HCT116 (cell line): ENCODE measurements around the gene NEO1. TPM values are rescaled to one million over a fixed set of nuclear protein-coding genes. Genes with fewer than 3 reads are reported as not detected.
A peak's percentile ranks its signal among the peaks of the same experiment; 100 is the strongest.

ENCODE experiments used
- ATAC-seq: fragments of 200-7000 bp; cut with Tn5 transposase; 2 replicates; pipeline ENCODE4 v1.9.1; 2020; ENCODE audit warnings: mild to moderate bottlenecking, moderate library complexity
- BruUV-seq: library from RNA; stranded (reverse); fragments of 400-500 nt; replicated peaks from 2 replicates; lab custom pipeline; 2021; lab: Mats Ljungman, UMichigan
- CTCF ChIA-PET: fragments of 300-600 bp; sonication (Branson Sonifier 250); formaldehyde crosslinking; loops from one replicate; lab custom pipeline; 2021; ENCODE audit warnings: antibody characterized with exemption; lab: Charles Lee
- POLR2A ChIA-PET: fragments of 300-600, 350-600 bp; sonication (Branson Sonifier 250); formaldehyde crosslinking; loops from one replicate; lab custom pipeline; 2021; ENCODE audit warnings: antibody characterized with exemption; lab: Charles Lee
- RAD21 ChIA-PET, 2 experiments: fragments of 300-600 bp; sonication (Branson Sonifier 250); formaldehyde crosslinking; loops; one replicate each; lab custom pipeline; 2023; ENCODE audit warnings: low total read pairs in 2 of 2; ENCODE audit not compliant: uncharacterized antibody in 2 of 2, unreplicated experiment in 2 of 2, low non-redundant PET in 1 of 2; lab: Charles Lee
- DNase-seq: peaks from one replicate; pipeline ENCODE4 v3.0.0-alpha.2; 2010; ENCODE audit warnings: low read depth, low spot score
- H2AFZ ChIP-seq: fragments of 200-600 bp; shearing (Covaris generic), sonication (generic); 2 replicates; pipeline ENCODE4 v1.6.1; 2017; ENCODE audit warnings: low read depth, mixed run types, mixed read lengths, antibody characterized with exemption, low read length; ENCODE audit not compliant: poor library complexity, severe bottlenecking
- H3K27ac ChIP-seq: 2 replicates; pipeline ENCODE4 v1.5.1; 2012; ENCODE audit warnings: low read depth, low read length
- H3K27me3 ChIP-seq: fragments of 200-600 bp; sonication (generic); 2 replicates; pipeline ENCODE4 v1.6.1; 2016; ENCODE audit warnings: mixed run types, low read length, mixed read lengths; ENCODE audit not compliant: insufficient read depth
- H3K36me3 ChIP-seq, 2 experiments: fragments of 200-500 bp in 1 of 2; fragments of 200-600 bp in 1 of 2; sonication (Bioruptor generic) in 1 of 2; sonication (generic) in 1 of 2; 2 replicates each; pipeline versions ENCODE4 v1.5.1 to v1.6.1; 2014 to 2016; ENCODE audit warnings: low read length in 2 of 2, inconsistent platforms in 1 of 2, mixed read lengths in 1 of 2, mixed run types in 1 of 2; ENCODE audit not compliant: insufficient read depth in 2 of 2, control insufficient read depth in 1 of 2
- H3K4me1 ChIP-seq, 2 experiments: fragments of 200-600 bp in 1 of 2; sonication (generic) in 1 of 2; 2 replicates each; pipeline versions ENCODE4 v1.5.1 to v1.6.1; 2012 to 2017; ENCODE audit warnings: low read length in 2 of 2, inconsistent platforms in 1 of 2, mild to moderate bottlenecking in 1 of 2, mixed read lengths in 1 of 2, mixed run types in 1 of 2, moderate library complexity in 1 of 2; ENCODE audit not compliant: insufficient read depth in 2 of 2, control insufficient read depth in 1 of 2
- H3K4me2 ChIP-seq: fragments of 200-600 bp; sonication (generic); 2 replicates; pipeline ENCODE4 v1.6.1; 2017; ENCODE audit warnings: mixed run types, low read length, mixed read lengths
- H3K4me3 ChIP-seq, 2 experiments: fragments of 200-600 bp in 1 of 2; sonication (generic) in 1 of 2; replicated peaks in 1 of 2; 2 replicates each; pipeline ENCODE4 v1.5.1; 2011 to 2016; ENCODE audit warnings: low read length in 2 of 2, control low read depth in 1 of 2, low read depth in 1 of 2, mild to moderate bottlenecking in 1 of 2, mixed read lengths in 1 of 2, mixed run types in 1 of 2
- H3K79me2 ChIP-seq: fragments of 200-600 bp; sonication (generic); 2 replicates; pipeline ENCODE4 v1.6.1; 2017; ENCODE audit warnings: mild to moderate bottlenecking, mixed run types, low read length, moderate library complexity, mixed read lengths; ENCODE audit not compliant: insufficient read depth
- H3K9ac ChIP-seq: fragments of 200-600 bp; sonication (generic); 2 replicates; pipeline ENCODE4 v1.6.1; 2016; ENCODE audit warnings: low read length, mixed read lengths
- H3K9me2 ChIP-seq: fragments of 200-600 bp; sonication (generic), shearing (Covaris generic); 2 replicates; pipeline ENCODE4 v1.6.1; 2017; ENCODE audit warnings: mixed run types, mild to moderate bottlenecking, moderate library complexity; ENCODE audit not compliant: insufficient read depth
- H3K9me3 ChIP-seq, 2 experiments: fragments of 200-500 bp in 1 of 2; fragments of 200-600 bp in 1 of 2; sonication (Bioruptor generic) in 1 of 2; sonication (generic) in 1 of 2; 2 replicates each; pipeline ENCODE4 v1.6.1; 2014 to 2017; ENCODE audit warnings: low read length in 2 of 2, mixed read lengths in 2 of 2, inconsistent platforms in 1 of 2, low read depth in 1 of 2, mild to moderate bottlenecking in 1 of 2, mixed run types in 1 of 2, moderate library complexity in 1 of 2; ENCODE audit not compliant: control insufficient read depth in 1 of 2, insufficient read depth in 1 of 2
- H4K20me1 ChIP-seq: fragments of 200-600 bp; sonication (generic), shearing (Covaris generic); 2 replicates; pipeline ENCODE4 v1.6.1; 2017; ENCODE audit warnings: mixed run types, mild to moderate bottlenecking, moderate library complexity; ENCODE audit not compliant: insufficient read depth
- CBX3 ChIP-seq: IDR thresholded peaks from 2 replicates; pipeline ENCODE4 v1.6.1; 2012; ENCODE audit warnings: low read depth
- CEBPB ChIP-seq: IDR thresholded peaks from 2 replicates; pipeline ENCODE4 v1.6.1; 2012; ENCODE audit warnings: low read depth
- FOSL1 ChIP-seq: IDR thresholded peaks from 2 replicates; pipeline ENCODE4 v1.6.1; 2012; ENCODE audit warnings: low read depth
- SIN3A ChIP-seq: IDR thresholded peaks from 2 replicates; pipeline ENCODE4 v1.6.1; 2012; ENCODE audit warnings: low read depth
- intact Hi-C: fragments of 100-400 bp; cut with micrococcal nuclease; formaldehyde crosslinking; loops from 2 replicates; pipeline ENCODE4 v1.10.0; 2022
- total RNA-seq: library from RNA; stranded (reverse); gene quantifications from one replicate; pipeline ENCODE4 v1.2.1, GENCODE V29; 2021; ENCODE audit not compliant: unreplicated experiment
- TF ChIP-seq, protein P1 (sequence below), 3 experiments: fragments of 200-600 bp in 1 of 3; sonication (generic) in 1 of 3; IDR thresholded peaks in 2 of 3; conservative IDR thresholded peaks in 1 of 3; 2 replicates each; pipeline ENCODE4 v1.5.1; 2012 to 2017; ENCODE audit warnings: low read depth in 2 of 3, low read length in 2 of 3, antibody characterized with exemption in 1 of 3, borderline replicate concordance in 1 of 3, control low read depth in 1 of 3, mild to moderate bottlenecking in 1 of 3, mixed read lengths in 1 of 3, mixed run types in 1 of 3, moderate library complexity in 1 of 3; ENCODE audit not compliant: insufficient read depth in 1 of 3

The NEO1 gene
- total RNA-seq, 1 experiment from 2014 or later = 30.0 TPM

DNA sequence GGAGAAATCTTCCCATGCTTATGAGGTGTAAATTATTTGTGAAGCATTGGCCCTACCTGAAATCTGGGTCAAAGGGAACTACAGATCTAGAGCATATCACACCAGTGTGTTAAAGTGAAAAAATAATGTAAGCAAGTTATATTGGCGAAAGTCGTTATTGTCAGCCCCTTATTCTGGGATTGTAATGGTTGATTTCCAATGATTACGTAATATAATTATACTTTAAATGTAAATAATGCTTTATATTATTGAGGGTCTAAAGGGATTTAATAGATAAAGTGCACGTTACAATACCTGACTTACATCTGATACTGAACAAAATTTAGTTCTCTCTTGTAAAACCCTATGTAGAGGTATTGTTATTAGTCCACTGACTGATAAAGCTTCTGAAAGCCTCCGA, 101.2 kb downstream of the NEO1 start:
- H3K9me3 ChIP-seq = peaks cover 0 to 4% of the 10 kb centered on the region in 2 experiments; a peak in 2 of 4 replicates
- ChIA-PET POLR2A (no interaction called here), CTCF (no interaction called here), RAD21 (no interaction called here)
- H3K9ac ChIP-seq = no peak overlapping the region
- DNase-seq (no peak), ATAC-seq (no peak)
- H3K4me1 ChIP-seq = no peaks in the 10 kb centered on the region
- H3K36me3 ChIP-seq = no peaks in the 10 kb centered on the region
- TF ChIP-seq FOSL1 (no peak), CBX3 (no peak), SIN3A (no peak), CEBPB (no peak)
- BruUV-seq = no TSS peak
- no peak overlapping the region for H3K27ac ChIP-seq
- no peaks in the 10 kb centered on the region for H4K20me1 ChIP-seq
- H3K4me2 ChIP-seq = no peak overlapping the region
- intact Hi-C loops = no loop called here
- H2AFZ ChIP-seq = no peak overlapping the region
- no peaks in the 10 kb centered on the region for H3K79me2 ChIP-seq
- H3K4me3 ChIP-seq = no peak overlapping the region
- H3K9me2 ChIP-seq = no peaks in the 10 kb centered on the region
- H3K27me3 ChIP-seq = no peaks in the 10 kb centered on the region

DNA sequence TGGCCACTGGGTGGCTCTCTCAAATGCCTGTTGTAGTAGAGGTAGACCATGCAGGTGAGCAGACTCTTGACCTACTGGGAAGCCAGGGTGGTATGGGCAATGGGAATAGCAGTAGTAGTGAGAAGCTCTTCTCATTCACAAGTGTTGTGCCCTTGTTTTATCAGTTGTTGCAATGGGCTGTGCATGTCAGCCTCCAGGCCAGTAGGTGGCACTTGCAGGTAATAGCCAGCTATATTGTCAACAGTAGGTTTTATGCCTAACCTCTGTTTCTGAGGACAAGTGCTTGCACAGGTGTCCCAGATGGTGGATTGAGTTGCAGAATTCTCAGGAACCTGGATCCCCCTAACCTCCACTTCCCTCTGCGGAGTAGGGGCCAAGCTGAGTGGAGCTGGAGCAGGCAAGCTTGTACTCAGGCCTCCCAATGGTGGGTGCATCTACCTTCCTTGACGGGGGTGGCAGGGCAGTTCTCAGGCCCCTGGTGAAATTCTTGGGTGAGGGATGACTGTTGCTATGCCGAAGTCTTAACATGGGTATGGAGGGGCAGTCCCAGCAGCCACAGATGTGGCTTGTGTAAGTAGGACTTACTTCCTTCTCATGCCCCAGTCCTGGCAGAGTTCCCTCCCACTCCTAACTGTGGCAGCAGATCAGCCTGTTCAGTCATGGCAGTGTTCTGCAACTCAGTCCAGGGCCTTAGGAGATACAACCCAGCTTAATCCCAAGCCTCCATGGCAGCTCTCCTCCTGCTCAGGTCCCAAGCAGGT, 104.3 kb downstream of the NEO1 start:
- no peak overlapping the region for H3K9ac ChIP-seq
- no peaks in the 10 kb centered on the region for H3K79me2 ChIP-seq
- H3K4me2 ChIP-seq = no peak overlapping the region
- ChIA-PET CTCF (no interaction called here), POLR2A (no interaction called here), RAD21 (no interaction called here)
- BruUV-seq = no TSS peak
- H3K27me3 ChIP-seq = no peaks in the 10 kb centered on the region
- peaks cover 0 to 4% of the 10 kb centered on the region in 2 experiments; a peak in 2 of 4 replicates for H3K9me3 ChIP-seq
- H3K27ac ChIP-seq = no peak overlapping the region
- no peaks in the 10 kb centered on the region for H4K20me1 ChIP-seq
- DNase-seq (no peak), ATAC-seq (no peak)
- no peaks in the 10 kb centered on the region for H3K9me2 ChIP-seq
- no peak overlapping the region for H2AFZ ChIP-seq
- TF ChIP-seq, protein P1, sequence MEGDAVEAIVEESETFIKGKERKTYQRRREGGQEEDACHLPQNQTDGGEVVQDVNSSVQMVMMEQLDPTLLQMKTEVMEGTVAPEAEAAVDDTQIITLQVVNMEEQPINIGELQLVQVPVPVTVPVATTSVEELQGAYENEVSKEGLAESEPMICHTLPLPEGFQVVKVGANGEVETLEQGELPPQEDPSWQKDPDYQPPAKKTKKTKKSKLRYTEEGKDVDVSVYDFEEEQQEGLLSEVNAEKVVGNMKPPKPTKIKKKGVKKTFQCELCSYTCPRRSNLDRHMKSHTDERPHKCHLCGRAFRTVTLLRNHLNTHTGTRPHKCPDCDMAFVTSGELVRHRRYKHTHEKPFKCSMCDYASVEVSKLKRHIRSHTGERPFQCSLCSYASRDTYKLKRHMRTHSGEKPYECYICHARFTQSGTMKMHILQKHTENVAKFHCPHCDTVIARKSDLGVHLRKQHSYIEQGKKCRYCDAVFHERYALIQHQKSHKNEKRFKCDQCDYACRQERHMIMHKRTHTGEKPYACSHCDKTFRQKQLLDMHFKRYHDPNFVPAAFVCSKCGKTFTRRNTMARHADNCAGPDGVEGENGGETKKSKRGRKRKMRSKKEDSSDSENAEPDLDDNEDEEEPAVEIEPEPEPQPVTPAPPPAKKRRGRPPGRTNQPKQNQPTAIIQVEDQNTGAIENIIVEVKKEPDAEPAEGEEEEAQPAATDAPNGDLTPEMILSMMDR (IDR thresholded peaks at IDR 0.05 in 2 of 3, conservative IDR thresholded peaks at IDR 0.05 in 1 of 3; ENCODE audit: borderline replicate concordance in 1 of 3, insufficient read depth in 1 of 3, low read depth in 2 of 3, low read length in 2 of 3) = peak in 1 of 3 experiments; percentile 9; a peak in 1 of 6 replicates
- no peak for TF ChIP-seq FOSL1
- H3K36me3 ChIP-seq = no peaks in the 10 kb centered on the region
- H3K4me1 ChIP-seq = no peaks in the 10 kb centered on the region
- intact Hi-C loops = no loop called here
- H3K4me3 ChIP-seq = no peak overlapping the region
